Cardiac fibroblast (primary cell): ENCODE data around the gene EPHA2.

Source experiments
- DNase-seq, 2 donors: peaks; one replicate each; pipeline versions ENCODE4 v3.0.0 to v3.0.0-alpha.2; 2010; ENCODE audit warnings: low read depth in 2 of 2
- H3K4me3 ChIP-seq, 2 donors: replicated peaks in 1 of 2; 1 replicate in 1 of 2; 2 replicates in 1 of 2; pipeline ENCODE4 v1.5.1; 2011; ENCODE audit warnings: low read depth in 2 of 2, low read length in 2 of 2, mild to moderate bottlenecking in 2 of 2, moderate library complexity in 1 of 2
- TF ChIP-seq, protein P1 (sequence below): IDR thresholded peaks from one replicate; pipeline ENCODE4 v1.5.1; 2011; ENCODE audit warnings: low read depth, mild to moderate bottlenecking, low read length, inconsistent platforms

Gene EPHA2

GRCh38 chr1:16132325-16132785 is 23.5 kb downstream of the EPHA2 start:
- no peak for DNase-seq
- no peak overlapping the region for H3K4me3 ChIP-seq
- TF ChIP-seq, protein P1, sequence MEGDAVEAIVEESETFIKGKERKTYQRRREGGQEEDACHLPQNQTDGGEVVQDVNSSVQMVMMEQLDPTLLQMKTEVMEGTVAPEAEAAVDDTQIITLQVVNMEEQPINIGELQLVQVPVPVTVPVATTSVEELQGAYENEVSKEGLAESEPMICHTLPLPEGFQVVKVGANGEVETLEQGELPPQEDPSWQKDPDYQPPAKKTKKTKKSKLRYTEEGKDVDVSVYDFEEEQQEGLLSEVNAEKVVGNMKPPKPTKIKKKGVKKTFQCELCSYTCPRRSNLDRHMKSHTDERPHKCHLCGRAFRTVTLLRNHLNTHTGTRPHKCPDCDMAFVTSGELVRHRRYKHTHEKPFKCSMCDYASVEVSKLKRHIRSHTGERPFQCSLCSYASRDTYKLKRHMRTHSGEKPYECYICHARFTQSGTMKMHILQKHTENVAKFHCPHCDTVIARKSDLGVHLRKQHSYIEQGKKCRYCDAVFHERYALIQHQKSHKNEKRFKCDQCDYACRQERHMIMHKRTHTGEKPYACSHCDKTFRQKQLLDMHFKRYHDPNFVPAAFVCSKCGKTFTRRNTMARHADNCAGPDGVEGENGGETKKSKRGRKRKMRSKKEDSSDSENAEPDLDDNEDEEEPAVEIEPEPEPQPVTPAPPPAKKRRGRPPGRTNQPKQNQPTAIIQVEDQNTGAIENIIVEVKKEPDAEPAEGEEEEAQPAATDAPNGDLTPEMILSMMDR = no peak

DNA sequence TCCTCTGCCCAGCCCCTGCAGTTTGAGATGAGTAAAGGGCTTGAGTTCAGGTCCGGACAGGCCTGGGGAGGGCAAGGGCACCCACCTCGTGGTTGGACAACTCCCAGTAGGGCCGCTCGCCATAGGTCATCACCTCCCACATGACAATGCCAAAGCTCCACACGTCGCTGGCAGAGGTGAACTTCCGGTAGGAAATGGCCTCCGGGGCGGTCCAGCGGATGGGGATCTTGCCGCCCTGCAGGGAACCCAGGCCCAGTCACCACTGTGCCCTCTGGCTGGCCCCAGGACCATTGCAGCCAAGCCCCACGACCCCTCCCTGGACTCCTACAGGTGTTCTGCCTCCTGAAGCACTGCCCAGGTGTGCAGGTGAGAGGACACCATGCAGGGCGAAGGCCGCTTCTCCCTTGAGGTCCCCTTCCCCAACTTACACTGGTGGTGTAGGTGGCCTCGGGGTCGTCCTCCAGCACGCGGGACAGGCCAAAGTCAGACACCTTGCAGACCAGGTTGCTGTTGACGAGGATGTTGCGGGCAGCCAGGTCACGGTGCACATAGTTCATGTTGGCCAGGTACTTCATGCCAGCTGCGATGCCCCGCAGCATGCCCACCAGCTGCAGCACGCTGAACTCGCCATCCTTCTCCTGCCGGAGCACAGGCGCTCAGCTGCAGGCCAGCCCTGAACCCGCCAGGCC is 24.1 kb downstream of the EPHA2 start:
- DNase-seq = no peak
- no peak overlapping the region for H3K4me3 ChIP-seq
- TF ChIP-seq, protein P1 = no peak

DNA sequence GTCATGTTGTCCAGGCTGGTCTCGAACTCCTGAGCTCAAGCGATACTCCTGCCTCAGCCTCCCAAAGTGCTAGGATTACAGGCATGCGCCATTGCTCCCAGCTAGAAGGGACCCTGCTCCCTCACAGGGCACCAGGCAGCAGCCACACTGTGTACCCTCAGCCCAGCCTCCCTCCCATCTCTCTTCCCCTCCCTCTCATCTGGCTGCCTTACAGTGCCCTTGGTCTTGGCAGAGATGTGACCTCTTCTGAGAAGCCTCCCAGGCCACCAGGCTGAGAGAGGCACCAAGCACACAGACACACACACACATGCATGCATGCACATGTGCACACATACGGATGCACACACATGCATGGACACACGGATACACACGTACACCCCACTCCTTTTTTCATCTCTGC is 25.0 kb downstream of the EPHA2 start:
- DNase-seq = no peak
- TF ChIP-seq, protein P1 = no peak
- H3K4me3 ChIP-seq = no peak overlapping the region

DNA sequence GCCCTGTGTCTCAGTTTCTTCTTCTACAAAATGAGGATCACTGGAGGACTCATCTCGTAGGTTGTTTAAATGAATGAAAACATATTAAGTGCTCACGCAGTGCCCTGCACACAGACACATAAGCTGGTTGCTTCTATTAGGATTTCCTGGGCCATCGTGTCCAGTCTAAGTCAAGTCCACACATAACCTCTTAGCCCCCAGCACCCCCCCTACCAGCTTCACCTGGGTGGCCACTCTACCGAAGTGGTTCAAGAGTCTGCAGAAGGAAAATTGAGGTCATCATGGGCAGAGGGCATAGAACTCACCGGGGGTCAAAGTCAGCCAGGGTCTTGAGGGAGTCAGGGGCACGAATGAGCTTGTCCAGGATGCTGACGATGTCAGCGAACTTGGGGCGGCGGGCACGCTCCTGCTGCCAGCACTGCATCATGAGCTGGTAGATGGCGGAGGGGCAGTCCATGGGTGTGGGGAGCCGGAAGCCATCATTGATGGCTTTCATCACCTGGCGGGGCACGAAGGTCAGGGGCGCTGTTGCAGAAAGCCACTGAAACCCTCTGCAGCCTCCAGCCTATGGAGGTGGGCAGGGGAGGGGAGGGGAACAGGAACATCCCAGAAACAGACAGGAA is 25.8 kb downstream of the EPHA2 start:
- no peak for DNase-seq
- no peak overlapping the region for H3K4me3 ChIP-seq
- TF ChIP-seq, protein P1 = no peak

GRCh38 chr1:16129316-16129715 is 26.6 kb downstream of the EPHA2 start:
- TF ChIP-seq, protein P1 = no peak
- no peak for DNase-seq

GRCh38 chr1:16128338-16128741 is 27.5 kb downstream of the EPHA2 start:
- DNase-seq = no peak
- TF ChIP-seq, protein P1 = no peak

More at GRCh38 chr1:16129316-16129715, 26.6 kb downstream of the EPHA2 start:
- H3K4me3 ChIP-seq = no peak overlapping the region

More at GRCh38 chr1:16128338-16128741, 27.5 kb downstream of the EPHA2 start:
- no peak overlapping the region for H3K4me3 ChIP-seq
